HFFc6 (cell line): Measurements from ENCODE around the gene MOSPD3. TPM values are rescaled to one million over a fixed set of nuclear protein-coding genes. Genes with fewer than 3 reads are reported as not detected.

ENCODE experiments used
- DNase-seq: peaks from one replicate; pipeline ENCODE4 v3.0.0-alpha.2; 2018
- H3K27ac Mint-ChIP-seq: 2 replicates; pipeline ENCODE4 v1.8.0; 2020; ENCODE audit warnings: mild to moderate bottlenecking, mixed read lengths
- H3K27me3 Mint-ChIP-seq: 2 replicates; pipeline ENCODE4 v1.8.0; 2021; ENCODE audit warnings: mild to moderate bottlenecking, moderate library complexity, mixed read lengths; ENCODE audit not compliant: insufficient read depth
- H3K36me3 Mint-ChIP-seq: 2 replicates; pipeline ENCODE4 v1.8.0; 2021; ENCODE audit warnings: low read depth, mixed read lengths
- H3K4me1 Mint-ChIP-seq: 2 replicates; pipeline ENCODE4 v1.8.0; 2020; ENCODE audit warnings: low read depth, mixed read lengths
- H3K4me3 Mint-ChIP-seq: 2 replicates; pipeline ENCODE4 v1.8.0; 2020; ENCODE audit warnings: mild to moderate bottlenecking, moderate library complexity, mixed read lengths
- H3K9me3 Mint-ChIP-seq: 2 replicates; pipeline ENCODE4 v1.8.0; 2020; ENCODE audit warnings: mild to moderate bottlenecking, mixed read lengths
- total RNA-seq, 6 experiments: library from RNA; stranded (reverse); fragmentation: NEBNext Ultra II Directional; extraction: Animal tissue kit (Norgen Biotek cat#: 25700); gene quantifications; 2 replicates in 1 of 6; 3 replicates in 5 of 6; pipeline ENCODE4 v1.2.3, GENCODE V29; 2021
- TF ChIP-seq, protein P1 (sequence below): fragments of 200-600 bp; sonication (generic); IDR thresholded peaks from 2 replicates; pipeline ENCODE4 v1.5.0; 2021; ENCODE audit warnings: antibody characterized with exemption, mild to moderate bottlenecking

Gene MOSPD3
- total RNA-seq, 6 experiments from 2014 or later: 14.6 to 19.0 (median 17.4) TPM

GRCh38 chr7:100570954-100571828 is 41.1 kb upstream of the MOSPD3 start:
- Mint-ChIP-seq H3K27me3 (peaks cover 17% of the 10 kb centered on the region), H3K4me3 (no peak overlapping the region), H3K36me3 (no peaks in the 10 kb centered on the region), H3K9me3 (no peaks in the 10 kb centered on the region), H3K4me1 (peaks cover 15% of the 10 kb centered on the region; the same call in 1 of the 2 replicates), H3K27ac (no peak overlapping the region)
- no peak for DNase-seq
- TF ChIP-seq, protein P1, sequence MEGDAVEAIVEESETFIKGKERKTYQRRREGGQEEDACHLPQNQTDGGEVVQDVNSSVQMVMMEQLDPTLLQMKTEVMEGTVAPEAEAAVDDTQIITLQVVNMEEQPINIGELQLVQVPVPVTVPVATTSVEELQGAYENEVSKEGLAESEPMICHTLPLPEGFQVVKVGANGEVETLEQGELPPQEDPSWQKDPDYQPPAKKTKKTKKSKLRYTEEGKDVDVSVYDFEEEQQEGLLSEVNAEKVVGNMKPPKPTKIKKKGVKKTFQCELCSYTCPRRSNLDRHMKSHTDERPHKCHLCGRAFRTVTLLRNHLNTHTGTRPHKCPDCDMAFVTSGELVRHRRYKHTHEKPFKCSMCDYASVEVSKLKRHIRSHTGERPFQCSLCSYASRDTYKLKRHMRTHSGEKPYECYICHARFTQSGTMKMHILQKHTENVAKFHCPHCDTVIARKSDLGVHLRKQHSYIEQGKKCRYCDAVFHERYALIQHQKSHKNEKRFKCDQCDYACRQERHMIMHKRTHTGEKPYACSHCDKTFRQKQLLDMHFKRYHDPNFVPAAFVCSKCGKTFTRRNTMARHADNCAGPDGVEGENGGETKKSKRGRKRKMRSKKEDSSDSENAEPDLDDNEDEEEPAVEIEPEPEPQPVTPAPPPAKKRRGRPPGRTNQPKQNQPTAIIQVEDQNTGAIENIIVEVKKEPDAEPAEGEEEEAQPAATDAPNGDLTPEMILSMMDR: no peak

DNA sequence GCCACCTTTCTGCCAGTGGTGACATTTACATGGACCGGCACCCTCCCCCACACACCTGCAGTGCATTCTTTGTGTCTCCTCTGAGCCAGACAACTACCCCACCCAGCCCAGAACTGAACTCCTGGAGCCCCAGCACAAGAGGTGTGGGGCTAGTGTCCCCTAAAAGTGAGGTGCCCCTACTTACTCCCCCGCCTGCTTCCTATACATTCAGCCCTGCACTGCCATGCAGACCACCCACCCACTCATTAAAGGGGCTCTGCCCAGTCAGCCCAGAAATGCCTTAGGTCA is 40.6 kb upstream of the MOSPD3 start:
- TF ChIP-seq, protein P1: no peak
- no peak overlapping the region for H3K27ac Mint-ChIP-seq
- DNase-seq: no peak
- H3K9me3 Mint-ChIP-seq: no peaks in the 10 kb centered on the region
- no peak overlapping the region; the same call in 1 of the 2 replicates for H3K4me3 Mint-ChIP-seq
- no peaks in the 10 kb centered on the region for H3K36me3 Mint-ChIP-seq
- H3K4me1 Mint-ChIP-seq: peaks cover 12% of the 10 kb centered on the region; the same call in 1 of the 2 replicates
- H3K27me3 Mint-ChIP-seq: peaks cover 19% of the 10 kb centered on the region

DNA sequence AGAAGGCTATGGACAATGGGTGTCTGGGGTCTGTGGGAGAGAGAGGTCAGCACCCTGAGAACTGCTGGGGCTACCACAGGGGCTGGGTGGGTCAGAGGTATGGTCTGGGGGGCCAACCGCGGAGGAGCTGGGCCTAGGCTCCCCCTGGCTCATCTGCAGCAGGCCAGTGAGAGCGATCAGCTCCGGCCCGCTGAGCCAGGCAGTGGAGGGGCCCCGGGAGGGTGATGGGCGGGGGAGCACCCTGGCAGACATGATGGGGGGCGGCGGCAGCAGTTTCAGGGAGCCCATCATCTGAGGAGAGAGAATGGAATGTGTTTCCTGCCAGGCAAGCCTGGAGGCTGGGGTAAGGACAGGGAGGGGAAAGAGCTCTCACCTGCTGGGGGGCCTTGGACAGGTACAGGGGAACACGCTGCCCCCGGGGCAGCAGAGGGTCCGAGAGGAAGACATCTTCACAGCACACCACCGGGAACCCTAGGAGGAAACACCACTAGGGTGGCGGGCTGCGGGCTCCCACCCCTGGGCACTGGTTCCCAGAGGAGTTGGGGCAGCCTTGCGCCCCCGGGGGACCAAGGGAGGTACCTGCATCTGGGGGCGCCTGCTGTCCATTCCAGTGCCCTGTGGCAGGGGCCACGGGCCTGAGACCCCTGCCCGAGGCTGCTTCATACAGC is 39.9 kb upstream of the MOSPD3 start:
- H3K27me3 Mint-ChIP-seq: peaks cover 19% of the 10 kb centered on the region
- no peak overlapping the region; the same call in 1 of the 2 replicates for H3K4me3 Mint-ChIP-seq
- H3K4me1 Mint-ChIP-seq: peaks cover 6% of the 10 kb centered on the region; the same call in 1 of the 2 replicates
- no peak overlapping the region for H3K27ac Mint-ChIP-seq
- H3K36me3 Mint-ChIP-seq: no peaks in the 10 kb centered on the region
- TF ChIP-seq, protein P1: no peak
- no peak for DNase-seq
- H3K9me3 Mint-ChIP-seq: no peaks in the 10 kb centered on the region

- Mint-ChIP-seq H3K4me3 (no peak overlapping the region), H3K27me3 (peaks cover 19% of the 10 kb centered on the region), H3K36me3 (no peaks in the 10 kb centered on the region), H3K9me3 (no peaks in the 10 kb centered on the region), H3K4me1 (no peaks in the 10 kb centered on the region; the same call in 1 of the 2 replicates), H3K27ac (no peak overlapping the region)
- TF ChIP-seq, protein P1: no peak
- no peak for DNase-seq
Measured at GRCh38 chr7:100572949-100573675, 39.2 kb upstream of the MOSPD3 start.

DNA sequence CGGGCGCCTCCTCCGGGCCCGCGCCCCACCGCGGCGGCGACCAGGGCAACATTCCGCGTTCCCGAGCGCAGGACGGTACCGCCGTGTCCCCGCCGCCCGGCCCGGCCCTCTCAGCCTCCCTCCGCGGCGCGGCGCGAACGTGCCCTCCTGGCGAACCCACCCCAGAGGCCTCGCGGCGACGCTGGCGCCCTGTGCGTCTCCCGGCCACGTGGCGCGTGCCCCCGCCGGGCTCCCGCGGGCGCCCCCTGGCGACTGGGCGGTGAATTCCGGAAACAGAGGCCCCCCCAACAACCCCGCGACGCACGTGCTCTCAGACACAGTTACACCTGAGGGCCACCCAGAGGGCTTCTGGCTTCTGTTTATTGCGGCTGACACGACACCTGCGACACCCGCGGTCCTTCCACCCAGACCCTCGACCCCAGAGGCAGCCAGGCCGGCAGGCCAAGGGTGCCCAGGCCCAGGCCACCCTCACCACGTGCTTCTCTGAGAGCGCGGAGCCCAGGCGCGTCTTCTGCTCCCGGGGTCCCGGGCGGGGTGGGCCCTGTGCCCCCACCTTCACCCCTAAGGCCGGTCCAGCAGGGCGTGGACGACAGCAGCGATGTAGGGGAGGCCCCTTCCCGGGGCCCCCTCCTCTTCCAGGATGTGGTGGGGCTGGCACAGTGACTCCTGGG is 38.5 kb upstream of the MOSPD3 start, which contains the start of gene SAP25:
Gene SAP25 (minus strand): TSS at position 210 of the 671 bp plus-strand sequence. CDS start 158 bp downstream, at position 52.
- H3K27me3 Mint-ChIP-seq: peaks cover 19% of the 10 kb centered on the region
- H3K27ac Mint-ChIP-seq: no peak within 1 kb of the TSS
- no peaks in the 10 kb centered on the region; the same call in 1 of the 2 replicates for H3K4me1 Mint-ChIP-seq
- no peaks in the 10 kb centered on the region for H3K9me3 Mint-ChIP-seq
- H3K4me3 Mint-ChIP-seq: no peak within 1 kb of the TSS
- no peaks in the 10 kb centered on the region for H3K36me3 Mint-ChIP-seq
- no peak for DNase-seq
- TF ChIP-seq, protein P1: no peak
